Activated CD4-positive, CD25-positive, alpha-beta regulatory T cell (primary cell): ENCODE data around the gene NDUFC2.
"Not testable (repeated sequence)": the region's sequence is repeated elsewhere in the genome, so short reads cannot be mapped to it uniquely, and the experiment has no call there.

Experiments
- DNase-seq, 4 experiments: peaks; one replicate each; lab custom pipeline; 2025; lab: John Stamatoyannopoulos, UW

The NDUFC2 gene

GRCh38 chr11:78030429-78031325 lies 49.0 kb downstream of the NDUFC2 start:
- DNase-seq, result no peak

GRCh38 chr11:78028423-78028822 lies 51.2 kb downstream of the NDUFC2 start:
- not testable (repeated sequence) for DNase-seq

GRCh38 chr11:78027759-78028158 lies 51.9 kb downstream of the NDUFC2 start:
- no peak for DNase-seq

- DNase-seq, result no peak
These were observed 54.3 kb downstream of the NDUFC2 start for GRCh38 chr11:78025378-78025777.

GRCh38 chr11:78023426-78023825 lies 56.2 kb downstream of the NDUFC2 start:
- no peak for DNase-seq

- DNase-seq, result no peak
These were observed 57.0 kb downstream of the NDUFC2 start, which contains the start of gene KCTD14 for GRCh38 chr11:78022397-78023396. TSS of gene KCTD14 (minus strand) at chr11:78023276. CDS start at chr11:78023249, 27 bp downstream.

- DNase-seq, result no peak
These were observed 58.1 kb downstream of the NDUFC2 start for GRCh38 chr11:78021611-78022010.

GRCh38 chr11:78020246-78020645 lies 59.4 kb downstream of the NDUFC2 start:
- DNase-seq, result no peak

- DNase-seq, result no peak
These were observed 59.9 kb downstream of the NDUFC2 start for GRCh38 chr11:78019808-78020207.
